OCI-LY3 (cell line): ENCODE data around the gene AMN.
A peak's percentile ranks its signal among the peaks of the same experiment; 100 is the strongest.

ENCODE experiments used
- H2AFZ ChIP-seq: fragments of 200-600, 300-600 bp; shearing (Covaris generic); 2 replicates; pipeline ENCODE4 v1.6.0; 2014; ENCODE audit warnings: antibody characterized with exemption, low read depth, low read length
- H3K27ac ChIP-seq: fragments of 200-600, 300-600 bp; sonication (generic); 2 replicates; pipeline ENCODE4 v1.5.1; 2014; ENCODE audit warnings: mild to moderate bottlenecking, low read length, moderate library complexity, mixed read lengths
- H3K27me3 ChIP-seq: fragments of 200-600, 300-600 bp; sonication (generic); 2 replicates; pipeline ENCODE4 v1.6.1; 2014; ENCODE audit warnings: low read depth, low read length, mixed read lengths
- H3K36me3 ChIP-seq: fragments of 200-600, 300-600 bp; sonication (generic); replicated peaks from 2 replicates; pipeline ENCODE3; 2014; ENCODE audit warnings: low read depth, low read length, mixed read lengths
- H3K4me1 ChIP-seq: fragments of 300-600, 200-600 bp; sonication (generic); 2 replicates; pipeline ENCODE4 v1.6.1; 2014; ENCODE audit warnings: low read length, mixed read lengths
- H3K4me2 ChIP-seq: fragments of 200-600, 300-600 bp; sonication (generic); 2 replicates; pipeline ENCODE4 v1.6.1; 2014; ENCODE audit warnings: low read length, mixed read lengths
- H3K4me3 ChIP-seq: fragments of 300-600, 200-600 bp; sonication (generic); 2 replicates; pipeline ENCODE4 v1.5.1; 2014; ENCODE audit warnings: antibody characterized with exemption, mild to moderate bottlenecking, low read length, moderate library complexity
- H3K79me2 ChIP-seq: fragments of 300-600, 200-600 bp; shearing (Covaris generic); 2 replicates; pipeline ENCODE4 v1.6.1; 2014; ENCODE audit warnings: mild to moderate bottlenecking, low read length, mixed read lengths
- H3K9ac ChIP-seq: fragments of 300-600, 200-600 bp; shearing (Covaris generic); 2 replicates; pipeline ENCODE4 v1.6.0; 2014; ENCODE audit warnings: mild to moderate bottlenecking, low read length, moderate library complexity
- H3K9me3 ChIP-seq: fragments of 200-600, 300-600 bp; shearing (Covaris generic); 2 replicates; pipeline ENCODE4 v1.6.1; 2014; ENCODE audit warnings: low read length, mixed read lengths; ENCODE audit not compliant: insufficient read depth
- H4K20me1 ChIP-seq: fragments of 200-600, 300-600 bp; sonication (generic); 2 replicates; pipeline ENCODE4 v1.6.1; 2016; ENCODE audit warnings: low read length, mixed read lengths; ENCODE audit not compliant: insufficient read depth
- EZH2phosphoT487 ChIP-seq: fragments of 200-600 bp; shearing (Covaris generic); IDR thresholded peaks from 2 replicates; pipeline ENCODE4 v1.6.1; 2018; ENCODE audit warnings: antibody characterized with exemption, mixed run types, low read depth
- TF ChIP-seq, protein P1 (sequence below): fragments of 200-600, 300-600 bp; sonication (generic); IDR thresholded peaks from 2 replicates; pipeline ENCODE4 v1.5.1; 2014; ENCODE audit warnings: antibody characterized with exemption, low read length, low read depth

The AMN gene

DNA sequence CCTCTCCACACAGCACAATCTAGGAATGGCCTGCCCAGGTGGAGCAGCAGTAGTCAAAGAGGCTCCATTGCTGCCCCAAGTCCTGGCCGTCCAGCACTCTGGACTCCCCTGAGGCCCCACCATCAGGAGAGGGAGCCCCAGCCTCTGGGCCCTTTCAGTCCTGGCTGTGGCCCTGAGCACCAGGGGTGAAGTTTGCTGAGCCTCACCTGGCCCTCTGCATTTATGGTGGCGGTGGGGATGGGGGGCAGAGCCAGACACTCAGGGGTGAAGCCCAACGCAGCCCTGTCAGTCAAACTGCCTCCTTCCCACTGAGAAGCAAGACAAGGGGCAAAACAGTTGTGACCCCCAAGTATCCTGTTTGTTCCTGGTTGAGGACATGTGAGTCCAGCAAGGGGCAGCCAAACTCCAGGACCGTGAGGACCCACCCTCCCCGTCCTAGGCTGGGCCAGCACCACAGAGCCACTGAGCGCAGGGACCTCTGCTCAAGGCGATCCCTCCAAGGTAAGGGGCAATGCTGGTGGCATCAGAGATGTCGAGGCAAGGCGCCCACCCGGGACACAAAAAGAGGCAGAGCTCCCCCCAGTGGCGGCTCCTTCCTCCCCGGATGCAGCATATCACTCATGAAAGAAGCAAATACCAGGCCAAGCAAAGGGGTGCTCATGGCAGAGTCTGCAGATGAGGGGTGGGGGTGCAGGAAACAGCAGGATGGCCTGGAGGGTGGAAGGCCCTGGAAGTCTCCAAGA lies 4.8 kb upstream of the AMN start:
- Histone ChIP-seq H3K4me2 (peak overlapping the region; percentile 21; the same call in 1 of the 2 replicates), H3K4me1 (peaks cover 39% of the 10 kb centered on the region), H4K20me1 (peaks cover 5% of the 10 kb centered on the region; the same call in 1 of the 2 replicates), H3K27me3 (no peaks in the 10 kb centered on the region), H3K9ac (no peak overlapping the region), H3K4me3 (no peak overlapping the region), H3K36me3 (peaks cover 12% of the 10 kb centered on the region), H3K27ac (peak overlapping the region; percentile 74), H3K9me3 (no peaks in the 10 kb centered on the region), H3K79me2 (no peaks in the 10 kb centered on the region), H2AFZ (no peak overlapping the region)
- TF ChIP-seq, protein P1, sequence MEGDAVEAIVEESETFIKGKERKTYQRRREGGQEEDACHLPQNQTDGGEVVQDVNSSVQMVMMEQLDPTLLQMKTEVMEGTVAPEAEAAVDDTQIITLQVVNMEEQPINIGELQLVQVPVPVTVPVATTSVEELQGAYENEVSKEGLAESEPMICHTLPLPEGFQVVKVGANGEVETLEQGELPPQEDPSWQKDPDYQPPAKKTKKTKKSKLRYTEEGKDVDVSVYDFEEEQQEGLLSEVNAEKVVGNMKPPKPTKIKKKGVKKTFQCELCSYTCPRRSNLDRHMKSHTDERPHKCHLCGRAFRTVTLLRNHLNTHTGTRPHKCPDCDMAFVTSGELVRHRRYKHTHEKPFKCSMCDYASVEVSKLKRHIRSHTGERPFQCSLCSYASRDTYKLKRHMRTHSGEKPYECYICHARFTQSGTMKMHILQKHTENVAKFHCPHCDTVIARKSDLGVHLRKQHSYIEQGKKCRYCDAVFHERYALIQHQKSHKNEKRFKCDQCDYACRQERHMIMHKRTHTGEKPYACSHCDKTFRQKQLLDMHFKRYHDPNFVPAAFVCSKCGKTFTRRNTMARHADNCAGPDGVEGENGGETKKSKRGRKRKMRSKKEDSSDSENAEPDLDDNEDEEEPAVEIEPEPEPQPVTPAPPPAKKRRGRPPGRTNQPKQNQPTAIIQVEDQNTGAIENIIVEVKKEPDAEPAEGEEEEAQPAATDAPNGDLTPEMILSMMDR: peak; percentile 84
- TF ChIP-seq EZH2phosphoT487: no peak

DNA sequence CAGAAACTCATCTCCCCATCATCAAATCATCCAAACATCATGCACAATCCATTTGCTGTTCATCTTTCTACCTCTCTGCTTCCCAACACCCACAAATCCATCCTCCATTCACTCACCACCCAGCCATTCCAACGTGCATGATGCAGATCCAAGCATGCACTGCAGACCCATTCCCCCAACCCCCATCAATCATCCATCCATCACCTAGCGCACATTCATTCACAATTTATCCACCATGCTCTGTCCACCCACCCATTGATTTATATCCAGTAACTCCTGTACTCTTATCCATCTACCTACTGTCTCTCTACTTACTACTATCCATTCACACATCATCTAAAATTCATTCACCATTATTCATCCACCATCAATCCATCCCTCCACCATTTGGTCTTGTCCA lies 4.0 kb upstream of the AMN start:
- no peak overlapping the region for H3K4me3 ChIP-seq
- H3K9ac ChIP-seq: no peak overlapping the region
- no peak overlapping the region for H3K4me2 ChIP-seq
- peaks cover 5% of the 10 kb centered on the region; the same call in 1 of the 2 replicates for H4K20me1 ChIP-seq
- H3K9me3 ChIP-seq: no peaks in the 10 kb centered on the region
- H3K79me2 ChIP-seq: no peaks in the 10 kb centered on the region
- H2AFZ ChIP-seq: no peak overlapping the region
- peaks cover 39% of the 10 kb centered on the region for H3K4me1 ChIP-seq
- TF ChIP-seq, protein P1: no peak
- no peak for TF ChIP-seq EZH2phosphoT487
- no peaks in the 10 kb centered on the region for H3K27me3 ChIP-seq
- no peak overlapping the region for H3K27ac ChIP-seq
- H3K36me3 ChIP-seq: peaks cover 12% of the 10 kb centered on the region

DNA sequence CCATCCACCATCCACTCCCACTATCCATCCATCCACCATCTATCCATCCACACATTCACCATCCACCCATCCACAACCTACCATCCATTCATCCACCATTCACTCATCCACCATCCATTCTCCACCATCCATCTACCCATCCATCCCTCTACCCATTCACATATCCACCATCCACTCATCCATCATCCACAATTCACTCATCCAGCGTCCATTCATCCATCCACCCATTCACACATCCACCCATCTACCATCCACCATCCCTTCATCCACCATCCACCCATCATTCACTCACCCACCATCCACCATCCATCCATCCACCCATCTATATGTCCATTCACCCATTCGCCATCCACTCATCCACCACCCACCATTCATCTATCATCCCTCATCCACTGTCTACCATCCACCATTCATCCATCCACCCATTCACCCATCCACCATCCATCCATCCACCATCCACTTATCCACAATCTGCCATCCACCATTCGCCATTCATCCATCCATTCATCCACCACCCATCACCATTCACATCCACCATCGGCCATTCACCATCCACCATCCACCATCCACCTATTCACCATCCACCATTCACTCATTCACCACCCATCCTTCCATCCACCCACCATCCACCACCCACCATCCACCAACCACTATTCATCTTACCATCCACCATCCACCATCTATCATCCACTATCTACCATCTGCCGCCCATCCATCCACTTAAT lies 2.0 kb upstream of the AMN start:
- Histone ChIP-seq H3K9ac (no peak overlapping the region), H3K9me3 (no peaks in the 10 kb centered on the region), H3K4me3 (no peak overlapping the region), H3K36me3 (peaks cover 12% of the 10 kb centered on the region), H3K79me2 (no peaks in the 10 kb centered on the region), H3K27me3 (no peaks in the 10 kb centered on the region), H3K4me2 (no peak overlapping the region), H4K20me1 (no peaks in the 10 kb centered on the region), H3K4me1 (peaks cover 30% of the 10 kb centered on the region), H2AFZ (no peak overlapping the region), H3K27ac (no peak overlapping the region)
- TF ChIP-seq EZH2phosphoT487: no peak
- TF ChIP-seq, protein P1: no peak

DNA sequence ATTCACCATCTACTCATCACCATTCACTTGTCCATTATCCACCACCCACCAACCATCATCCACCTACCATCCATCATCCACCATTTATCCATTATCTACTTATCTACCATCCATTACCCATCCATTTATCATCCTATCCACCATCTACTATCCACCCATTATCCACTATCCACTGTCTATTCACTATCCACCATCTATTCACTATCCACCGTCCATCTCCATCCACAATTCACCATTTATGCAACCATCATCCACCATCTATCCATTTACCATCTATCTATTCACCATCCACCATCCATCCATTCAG lies 1.5 kb upstream of the AMN start:
- Histone ChIP-seq H3K27me3 (no peaks in the 10 kb centered on the region), H3K36me3 (peaks cover 12% of the 10 kb centered on the region), H3K79me2 (no peaks in the 10 kb centered on the region), H3K4me3 (no peak overlapping the region), H3K4me2 (no peak overlapping the region), H3K27ac (no peak overlapping the region), H3K4me1 (peaks cover 25% of the 10 kb centered on the region), H3K9me3 (no peaks in the 10 kb centered on the region), H4K20me1 (no peaks in the 10 kb centered on the region), H3K9ac (no peak overlapping the region), H2AFZ (no peak overlapping the region)
- TF ChIP-seq, protein P1: no peak
- TF ChIP-seq EZH2phosphoT487: no peak
